IPS-NIHi7 (cell line): Measurements from ENCODE around the gene NOTCH1.
A peak's percentile ranks its signal among the peaks of the same experiment; 100 is the strongest.
"Not testable (repeated sequence)": the region's sequence is repeated elsewhere in the genome, so short reads cannot be mapped to it uniquely, and the experiment has no call there.

Experiments used
- DNase-seq: peaks from one replicate; pipeline ENCODE4 v3.0.0; 2012; ENCODE audit warnings: mixed read lengths; ENCODE audit errors: extremely low spot score

Gene NOTCH1

DNA sequence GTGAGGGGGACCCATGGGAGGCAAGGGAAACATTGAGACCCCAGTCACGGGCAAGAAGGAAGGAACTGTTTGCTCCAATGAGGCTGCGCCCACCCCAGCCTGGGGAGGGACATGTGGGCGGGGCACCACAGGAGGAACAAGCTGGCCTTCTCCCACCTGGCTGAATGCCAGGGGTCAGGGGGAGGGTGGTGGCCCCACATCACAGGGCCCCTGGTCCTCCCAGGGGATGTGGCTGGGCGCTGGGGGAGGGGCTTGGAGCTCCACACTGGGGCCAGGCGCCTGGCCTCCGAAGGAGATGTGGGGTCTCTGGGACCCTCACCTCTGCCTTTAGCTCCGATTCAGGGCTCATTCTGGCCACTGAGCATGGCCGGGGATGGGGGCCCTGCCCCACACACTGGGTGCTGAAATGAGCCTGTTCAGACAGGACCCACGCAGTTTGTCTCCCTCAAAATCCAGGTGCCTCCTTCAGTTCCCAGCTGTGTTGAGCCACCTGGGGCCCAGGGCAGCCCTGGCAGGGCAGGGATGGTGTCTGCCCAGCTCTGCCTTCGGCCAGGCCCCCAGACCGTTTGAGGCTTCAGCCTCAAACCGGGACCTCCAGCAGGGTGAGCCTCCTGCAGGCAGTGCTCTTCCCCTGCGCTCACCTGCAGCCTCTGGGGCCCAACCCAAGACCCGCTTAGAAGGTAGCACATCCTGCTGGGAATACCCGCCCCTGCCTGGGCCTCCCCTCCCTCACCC lies 33.2 kb upstream of the NOTCH1 start:
- DNase-seq: no peak

GRCh38 chr9:136578626-136578914 lies 32.7 kb upstream of the NOTCH1 start:
- no peak for DNase-seq

DNA sequence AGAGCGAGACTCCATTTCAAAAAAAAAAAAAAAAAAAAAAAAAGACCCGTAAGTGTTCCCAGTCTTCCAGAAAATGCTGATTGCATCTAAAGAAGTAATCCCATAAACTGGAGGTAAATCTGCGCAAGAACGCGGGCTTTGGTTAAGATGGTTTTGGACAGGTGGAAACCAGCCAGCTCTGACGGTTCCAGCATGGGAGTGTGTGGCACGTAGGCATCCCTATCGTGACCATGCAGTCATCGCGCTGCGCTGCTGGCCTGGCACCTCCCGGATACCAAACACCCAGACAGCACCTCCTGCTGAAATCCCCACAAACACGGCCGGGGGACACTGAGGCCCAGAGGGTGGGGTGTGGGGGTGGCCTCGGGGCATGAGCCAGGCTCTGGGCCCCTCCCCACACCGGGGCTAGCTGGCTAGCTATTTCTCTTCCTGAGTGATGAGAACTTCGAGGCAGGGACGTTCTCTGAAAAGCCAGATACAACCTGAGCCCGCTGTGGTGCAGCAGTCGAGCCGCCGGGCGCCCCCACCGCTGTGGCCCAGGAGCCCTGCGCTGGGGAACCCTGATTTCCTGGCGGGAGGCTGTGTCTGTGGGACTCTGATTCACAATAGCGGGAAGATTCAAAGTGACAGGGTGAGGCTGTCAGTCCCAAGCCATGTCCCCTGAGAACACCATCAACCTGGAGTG lies 32.2 kb upstream of the NOTCH1 start:
- no peak for DNase-seq

DNA sequence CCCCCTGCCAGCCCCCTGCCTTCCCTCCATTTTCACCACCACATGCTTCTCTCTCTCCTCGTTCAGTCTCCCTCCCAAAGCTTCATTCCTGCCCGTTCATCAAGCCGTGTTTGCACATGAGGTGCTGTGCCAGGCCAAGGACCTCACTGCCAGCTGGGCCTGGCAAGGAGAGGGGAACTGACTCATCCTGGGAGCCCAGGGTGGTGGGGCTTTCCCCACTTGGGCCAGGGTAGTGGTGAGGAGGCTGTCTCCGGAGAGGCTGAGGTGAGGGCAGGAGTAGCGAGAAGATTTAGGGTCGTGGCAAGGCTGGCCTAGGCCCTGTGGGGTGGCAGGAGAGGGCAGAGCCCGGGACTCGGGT lies 30.4 kb upstream of the NOTCH1 start:
- DNase-seq: no peak

- DNase-seq: no peak
These were observed 29.9 kb upstream of the NOTCH1 start for GRCh38 chr9:136575626-136576268.

DNA sequence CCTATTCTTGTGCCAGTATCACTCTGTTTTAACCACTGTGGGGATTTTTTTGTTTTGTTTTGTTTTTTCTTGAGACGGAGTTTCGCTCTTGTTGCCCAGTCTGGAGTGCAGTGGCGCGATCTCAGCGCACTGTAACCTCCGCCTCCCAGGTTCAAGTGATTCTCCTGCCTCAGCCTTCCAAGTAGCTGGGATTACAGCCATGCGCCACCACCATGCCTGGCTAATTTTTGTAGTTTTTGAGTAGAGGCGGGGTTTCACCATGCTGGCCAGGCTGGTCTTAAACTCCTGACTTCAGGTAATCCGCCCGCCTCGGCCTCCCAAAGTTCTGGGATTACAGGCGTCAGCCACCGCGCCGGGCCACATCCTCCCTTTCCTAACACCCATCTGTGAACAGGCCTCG lies 28.8 kb upstream of the NOTCH1 start:
- not testable (repeated sequence) for DNase-seq

GRCh38 chr9:136572828-136573625 lies 27.2 kb upstream of the NOTCH1 start:
- no peak for DNase-seq

DNA sequence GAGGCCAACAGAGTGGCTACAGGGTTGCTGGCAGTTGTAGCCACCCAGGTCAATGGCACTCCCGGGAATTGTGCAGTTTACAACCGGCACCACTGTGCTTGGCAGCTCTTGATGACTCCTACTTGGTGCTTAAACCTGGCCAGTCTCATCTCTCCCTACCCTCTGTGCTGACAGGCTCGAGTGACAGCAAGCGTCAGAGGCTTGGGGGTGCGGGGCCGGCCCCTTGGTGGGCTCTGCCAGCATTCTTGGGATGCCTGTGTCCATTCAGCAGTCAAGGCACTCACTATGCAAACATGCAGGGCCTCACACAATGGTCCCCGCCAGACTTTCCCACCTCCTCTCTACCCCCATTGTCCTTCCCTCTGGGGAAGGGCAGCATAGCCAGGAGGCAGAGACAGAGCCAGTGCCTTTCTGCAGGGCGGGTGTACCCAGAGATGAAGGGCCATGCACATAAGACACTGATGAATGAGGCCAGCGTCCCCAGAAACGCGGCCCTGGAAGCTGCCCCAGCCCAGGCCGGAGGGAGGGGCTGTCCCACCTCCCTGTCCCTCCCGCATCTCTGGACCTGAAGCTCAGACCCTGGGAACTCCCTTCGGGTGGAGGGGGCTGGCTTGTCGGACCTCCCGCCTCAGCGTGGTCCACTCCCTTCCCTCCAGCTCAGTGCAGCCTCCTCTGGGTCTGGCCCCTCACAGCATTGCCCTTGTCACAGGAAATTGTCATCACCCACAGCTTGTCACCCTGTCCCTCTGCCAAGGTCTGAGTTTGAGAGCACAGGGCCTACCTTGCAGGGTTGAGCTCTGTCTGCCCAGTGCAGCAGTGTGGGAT lies 26.4 kb upstream of the NOTCH1 start:
- DNase-seq: peak; percentile 91

- DNase-seq: no peak
These were observed 25.7 kb upstream of the NOTCH1 start for GRCh38 chr9:136571531-136571930.

GRCh38 chr9:136570916-136571315 lies 25.1 kb upstream of the NOTCH1 start:
- DNase-seq: no peak

- DNase-seq: no peak
These were observed 24.5 kb upstream of the NOTCH1 start for GRCh38 chr9:136570191-136570845.

GRCh38 chr9:136569526-136570148 lies 23.8 kb upstream of the NOTCH1 start:
- DNase-seq: no peak

DNA sequence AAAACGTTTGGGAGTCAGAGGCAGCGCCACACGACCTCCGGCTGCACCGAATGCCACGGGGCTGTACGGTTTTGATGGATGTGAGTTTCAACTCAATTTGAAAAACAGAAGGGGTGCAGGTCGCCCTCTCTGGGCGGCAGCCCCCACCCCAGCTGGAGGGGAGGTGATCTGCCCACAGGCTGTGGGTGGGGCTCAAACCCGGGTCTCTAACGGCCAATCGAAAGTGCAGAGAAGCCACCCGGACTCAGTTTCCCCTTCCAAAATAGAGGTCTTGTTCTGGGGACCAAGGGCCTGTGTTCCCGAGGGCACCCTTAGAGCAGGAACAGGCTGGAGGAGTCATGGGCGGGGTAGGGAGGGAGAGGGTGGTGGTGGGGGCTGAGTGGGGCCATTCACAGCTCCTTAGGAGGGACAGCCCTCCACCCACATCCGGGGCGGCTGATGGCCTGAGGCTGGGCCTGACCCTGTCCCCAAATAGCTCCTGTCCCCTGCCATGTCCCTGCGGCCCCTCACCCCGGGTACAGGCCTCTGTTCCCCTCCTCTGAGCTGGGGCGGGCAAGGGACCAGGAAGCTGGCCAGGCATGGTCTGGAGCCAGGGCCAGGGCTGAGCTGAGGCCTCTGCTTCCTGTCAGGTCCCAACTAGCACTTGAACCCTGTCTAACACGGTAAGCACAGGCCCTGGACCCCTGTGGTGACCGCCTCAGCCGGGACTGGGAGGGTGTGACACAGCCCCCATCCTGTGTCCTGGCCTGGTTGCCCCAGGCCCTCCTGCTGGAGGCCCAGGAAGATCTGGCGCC lies 22.6 kb upstream of the NOTCH1 start:
- no peak for DNase-seq

- DNase-seq: peak; percentile 72
These were observed 21.9 kb upstream of the NOTCH1 start for GRCh38 chr9:136567651-136568287.

DNA sequence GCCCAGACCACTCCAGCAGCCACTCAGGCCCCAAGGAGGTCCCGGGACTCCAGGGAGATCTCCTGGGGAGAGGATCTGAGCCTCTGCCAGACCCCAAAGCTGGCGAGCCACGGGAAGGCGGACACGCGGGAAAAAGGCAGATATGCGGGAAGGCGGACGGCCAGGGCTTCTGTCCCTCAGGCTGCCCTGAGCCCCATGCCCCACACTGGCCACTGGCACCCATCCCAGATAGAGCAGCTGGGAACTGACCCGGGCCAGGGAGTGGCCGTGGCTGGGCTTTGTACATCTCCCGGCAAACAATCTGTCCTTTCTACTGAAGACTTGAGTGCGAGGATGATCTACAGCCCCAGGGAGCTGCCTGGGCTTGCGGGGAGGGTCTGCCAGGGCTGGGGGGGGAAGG lies 21.1 kb upstream of the NOTCH1 start:
- DNase-seq: no peak

GRCh38 chr9:136566553-136566895 lies 20.7 kb upstream of the NOTCH1 start:
- no peak for DNase-seq

DNA sequence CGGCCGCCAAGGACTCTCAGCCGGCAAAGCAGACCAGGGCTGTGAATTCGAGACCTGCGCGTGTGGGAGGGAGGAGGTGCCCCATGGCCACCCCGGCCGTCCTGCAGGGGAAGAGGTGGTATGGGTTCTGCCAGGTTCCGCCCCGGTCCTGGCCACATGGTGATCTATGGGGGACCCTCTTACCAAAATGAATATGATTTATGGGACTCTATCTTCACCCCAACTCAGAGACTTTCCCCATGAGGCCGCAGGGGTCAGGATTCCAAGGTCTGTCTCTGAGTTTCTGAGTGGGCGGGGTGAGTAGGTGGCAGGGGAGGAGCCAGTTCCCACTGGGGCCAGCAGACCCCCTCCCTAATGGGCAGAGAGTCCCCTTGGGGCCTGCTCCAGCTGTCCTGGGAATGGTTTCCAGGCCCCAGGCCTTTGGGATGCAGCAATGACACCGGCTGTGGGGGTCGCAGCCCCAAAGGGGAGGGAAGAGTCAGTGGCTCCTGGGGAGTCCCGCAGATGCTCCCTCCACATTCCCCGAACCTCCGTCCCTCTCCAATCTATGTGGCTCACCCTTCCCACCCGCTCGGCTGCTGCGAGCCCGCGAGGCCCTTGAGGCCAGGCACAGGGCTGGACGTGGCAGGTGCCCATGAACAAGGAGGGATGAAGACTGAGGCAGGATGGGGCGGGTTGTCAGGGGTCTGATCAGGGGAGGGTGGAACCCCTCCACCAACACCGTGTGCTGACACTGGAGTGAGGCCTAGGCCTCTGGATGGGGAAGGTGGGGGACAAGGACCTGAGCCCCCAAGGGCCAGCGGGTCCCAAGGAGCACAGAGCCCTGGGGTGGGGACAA lies 20.1 kb upstream of the NOTCH1 start:
- no peak for DNase-seq

DNA sequence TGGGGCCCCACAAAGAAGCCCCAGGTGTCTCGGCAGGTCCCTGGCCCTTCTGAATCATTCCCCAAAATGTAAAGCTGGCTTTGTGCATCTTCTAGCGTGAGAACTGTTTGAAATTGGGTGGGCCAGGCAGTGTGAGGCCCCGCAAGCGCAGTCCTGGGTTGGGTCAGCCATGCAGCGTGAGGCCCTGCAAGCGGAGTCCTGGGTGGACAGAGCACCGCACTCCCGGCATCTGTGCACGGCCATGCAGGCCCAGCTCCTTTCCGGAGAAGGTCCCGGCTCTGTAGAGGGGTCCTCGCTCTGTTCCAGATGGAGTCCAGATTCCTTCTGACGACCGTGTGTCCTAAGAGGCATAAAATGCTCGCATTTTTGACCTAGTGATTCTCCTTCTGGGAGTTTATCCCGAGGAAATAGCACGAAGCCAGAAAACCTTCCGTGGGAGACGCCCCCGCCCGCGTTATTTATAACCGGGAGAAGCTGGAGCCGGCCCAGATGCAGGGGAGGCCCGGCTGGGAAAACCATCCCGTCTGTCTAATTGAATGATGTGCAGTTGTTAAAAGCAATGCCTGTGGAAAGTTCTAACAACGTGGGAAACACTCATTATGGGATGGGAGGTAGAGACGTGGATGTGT lies 19.4 kb upstream of the NOTCH1 start:
- DNase-seq: no peak
